Measurements from ENCODE around the gene KIF3A. TPM values are rescaled to one million over a fixed set of nuclear protein-coding genes. Genes with fewer than 3 reads are reported as not detected.
"Not testable (repeated sequence)": the region's sequence is repeated elsewhere in the genome, so short reads cannot be mapped to it uniquely, and the experiment has no call there.

The KIF3A gene
- total and polyA plus RNA-seq, 2 of the 8 experiments (the other 6 are each of a cell fraction or from before 2014, with no cell fraction given), result 3.1 to 13.1 TPM

- H3K9me3 ChIP-seq (ENCODE audit: insufficient read depth in 2 of 2, low read depth in 1 of 2, low read length in 1 of 2); H3K4me2 ChIP-seq (ENCODE audit: insufficient read depth in 1 of 2, low read depth in 2 of 2, low read length in 2 of 2); H4K5ac ChIP-seq (ENCODE audit: insufficient read length, low read depth, low read length); H2AK5ac ChIP-seq (ENCODE audit: low read depth, low read length); H3K23ac ChIP-seq (ENCODE audit: insufficient read length); H3K18ac ChIP-seq (ENCODE audit: extremely low read depth, low read length); H3K36me3 ChIP-seq (ENCODE audit: control insufficient read depth in 2 of 4, insufficient read depth in 4 of 4, low read length in 3 of 4); H3K4me1 ChIP-seq (replicated peaks in 1 of 4; ENCODE audit: control insufficient read depth in 3 of 4, insufficient read depth in 4 of 4, low read length in 3 of 4); H4K8ac ChIP-seq (ENCODE audit: extremely low read depth, insufficient read depth, low read length); H3K79me1 ChIP-seq (ENCODE audit: low read depth, low read length); H3K4me3 ChIP-seq (ENCODE audit: extremely low read depth in 1 of 4, insufficient read depth in 2 of 4, low read depth in 3 of 4, low read length in 4 of 4); H3K23me2 ChIP-seq (ENCODE audit: low read depth, low read length); H3K27me3 ChIP-seq (replicated peaks in 1 of 4; ENCODE audit: control insufficient read depth in 3 of 4, extremely low read depth in 1 of 4, insufficient read depth in 3 of 4, low read length in 3 of 4); H2BK120ac ChIP-seq (replicated peaks; ENCODE audit: low read depth, low read length); H3K56ac ChIP-seq (replicated peaks; ENCODE audit: insufficient read length, low read depth, low read length); H3K79me2 ChIP-seq (ENCODE audit: control insufficient read depth in 1 of 2, insufficient read depth in 2 of 2, low read length in 2 of 2); H2BK5ac ChIP-seq (ENCODE audit: low read depth, low read length); H2BK12ac ChIP-seq (ENCODE audit: low read depth, low read length); H4K91ac ChIP-seq (replicated peaks; ENCODE audit: insufficient read length, low read length); H3K27ac ChIP-seq (ENCODE audit: low read depth, low read length); H2BK15ac ChIP-seq (ENCODE audit: low read length); H2BK20ac ChIP-seq (ENCODE audit: low read length); H4K20me1 ChIP-seq (replicated peaks in 1 of 2; ENCODE audit: control insufficient read depth in 1 of 2, insufficient read depth in 2 of 2, low read length in 2 of 2); FAIRE-seq; H2AFZ ChIP-seq (ENCODE audit: low read length); DNase-seq (ENCODE audit: low read depth in 1 of 2, low spot score in 2 of 2); H3K14ac ChIP-seq (ENCODE audit: insufficient read length); H3K4ac ChIP-seq (replicated peaks; ENCODE audit: insufficient read length, low read depth, low read length); H3K9ac ChIP-seq (replicated peaks in 1 of 4; ENCODE audit: extremely low read depth in 1 of 4, low read depth in 3 of 4, low read length in 3 of 4); CTCF ChIA-PET (ENCODE audit: partially characterized antibody): not testable (repeated sequence)
- WGBS, 2 experiments (ENCODE audit: extremely low coverage in 1 of 2, insufficient coverage in 1 of 2, insufficient read length in 1 of 2, insufficient replicate concordance in 2 of 2, low coverage in 1 of 2, low lambda C conversion rate in 2 of 2, missing lambda C conversion rate in 1 of 2), result 85% methylated on average over 5 of the region's 5 CpGs; no CpG with 5 or more reads in 1 of the 2 experiments
- POLR2A ChIA-PET (ENCODE audit: partially characterized antibody), result interaction anchor here (0.6 to 1.3 kb wide), 2 partner anchors 10 to 48 kb away, joined by 3 to 4 read pairs; no protein-coding TSS in a partner anchor
Observed at GRCh38 chr5:132691755-132692631, 45.4 kb downstream of the KIF3A start.
